ENCODE results near the gene CXXC1. TPM values are rescaled to one million over a fixed set of nuclear protein-coding genes. Genes with fewer than 3 reads are reported as not detected.

Gene CXXC1
- total and polyA plus RNA-seq, 7 donors = 20.0 to 71.6 (median 28.0) TPM

- Histone ChIP-seq H3K9me3 (no peaks in the 10 kb centered on the region), H3K36me3 (ENCODE audit: insufficient read depth in 1 of 2, low read depth in 1 of 2) (peaks cover 7 to 49% of the 10 kb centered on the region in 2 donors), H3K4me1 (peaks cover 4% of the 10 kb centered on the region), H3K27me3 (ENCODE audit: insufficient read depth in 3 of 3, low read length in 2 of 3) (no peaks in the 10 kb centered on the region), H3K4me3 (peak overlapping the region; percentile 66), H3K27ac (peak overlapping the region; percentile 69)
- ATAC-seq (peak; percentile 40 to 75 (median 58)), DNase-seq (peak; percentile 79 to 88)
- intact Hi-C loops (cut with DNase I) = no loop called here
- 28 to 40% (median 37%) methylated on average over 56 of the region's 56 CpGs for WGBS, 3 donors
- TF ChIP-seq, protein P1, sequence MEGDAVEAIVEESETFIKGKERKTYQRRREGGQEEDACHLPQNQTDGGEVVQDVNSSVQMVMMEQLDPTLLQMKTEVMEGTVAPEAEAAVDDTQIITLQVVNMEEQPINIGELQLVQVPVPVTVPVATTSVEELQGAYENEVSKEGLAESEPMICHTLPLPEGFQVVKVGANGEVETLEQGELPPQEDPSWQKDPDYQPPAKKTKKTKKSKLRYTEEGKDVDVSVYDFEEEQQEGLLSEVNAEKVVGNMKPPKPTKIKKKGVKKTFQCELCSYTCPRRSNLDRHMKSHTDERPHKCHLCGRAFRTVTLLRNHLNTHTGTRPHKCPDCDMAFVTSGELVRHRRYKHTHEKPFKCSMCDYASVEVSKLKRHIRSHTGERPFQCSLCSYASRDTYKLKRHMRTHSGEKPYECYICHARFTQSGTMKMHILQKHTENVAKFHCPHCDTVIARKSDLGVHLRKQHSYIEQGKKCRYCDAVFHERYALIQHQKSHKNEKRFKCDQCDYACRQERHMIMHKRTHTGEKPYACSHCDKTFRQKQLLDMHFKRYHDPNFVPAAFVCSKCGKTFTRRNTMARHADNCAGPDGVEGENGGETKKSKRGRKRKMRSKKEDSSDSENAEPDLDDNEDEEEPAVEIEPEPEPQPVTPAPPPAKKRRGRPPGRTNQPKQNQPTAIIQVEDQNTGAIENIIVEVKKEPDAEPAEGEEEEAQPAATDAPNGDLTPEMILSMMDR (IDR thresholded peaks at IDR 0.05) = peak; percentile 63
Observed at GRCh38 chr18:50268022-50268747, 19.3 kb downstream of the CXXC1 start.

DNA sequence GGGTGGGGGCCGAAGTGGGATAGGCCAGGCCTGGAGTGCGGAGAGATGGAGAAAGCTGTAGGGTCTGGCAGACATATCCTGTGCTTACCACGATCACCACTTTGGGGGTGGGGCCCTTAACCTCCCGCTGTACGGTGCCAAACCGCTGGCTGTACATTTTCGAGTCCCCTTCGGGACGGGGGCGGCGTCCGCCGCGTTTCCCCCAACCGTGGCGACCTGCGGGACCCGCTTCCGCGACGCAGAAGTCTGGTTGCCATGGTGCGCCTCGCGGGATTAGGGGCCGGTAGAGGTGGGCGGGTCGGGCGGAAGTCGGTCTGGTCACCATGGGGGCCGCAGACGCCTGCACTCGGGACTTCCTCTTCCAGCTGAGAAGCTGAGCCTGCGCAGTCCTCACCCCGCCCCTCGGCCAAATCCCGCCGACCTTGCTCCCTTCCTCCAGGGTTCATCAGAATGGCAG, 21.2 kb downstream of the CXXC1 start, which contains the start of gene CFAP53:
Gene CFAP53, minus strand, starts transcription at position 248 of the 457 bp plus-strand sequence. Its CDS starts 91 bp downstream, at position 157.
- Histone ChIP-seq H3K4me3 (peak within 1 kb of the TSS; percentile 85), H3K4me1 (peaks cover 4% of the 10 kb centered on the region), H3K9me3 (no peaks in the 10 kb centered on the region), H3K36me3 (ENCODE audit: insufficient read depth in 1 of 2, low read depth in 1 of 2) (peaks cover 1 to 30% of the 10 kb centered on the region in 2 donors), H3K27ac (no peak within 1 kb of the TSS), H3K27me3 (ENCODE audit: insufficient read depth in 3 of 3, low read length in 2 of 3) (no peaks in the 10 kb centered on the region)
- 0 to 2% (median 2%) methylated on average over 34 to 37 of the region's 37 CpGs for WGBS, 3 donors
- intact Hi-C loops (cut with DNase I) = no loop called here
- DNase-seq = peak; percentile 93 to 94
- ATAC-seq = peak; percentile 94 to 97 (median 96)
- TF ChIP-seq, protein P1 (IDR thresholded peaks at IDR 0.05) = no peak

- Histone ChIP-seq H3K4me3 (no peak overlapping the region), H3K9me3 (peaks cover 3% of the 10 kb centered on the region), H3K36me3 (ENCODE audit: insufficient read depth in 1 of 2, low read depth in 1 of 2) (no peaks in the 10 kb centered on the region), H3K27ac (no peak overlapping the region), H3K4me1 (peaks cover 4% of the 10 kb centered on the region), H3K27me3 (ENCODE audit: insufficient read depth in 3 of 3, low read length in 2 of 3) (no peaks in the 10 kb centered on the region)
- DNase-seq (no peak), ATAC-seq (no peak)
- intact Hi-C loops (cut with DNase I) = no loop called here
- TF ChIP-seq, protein P1 (IDR thresholded peaks at IDR 0.05) = no peak
Observed at GRCh38 chr18:50262977-50263376, 24.5 kb downstream of the CXXC1 start.

DNA sequence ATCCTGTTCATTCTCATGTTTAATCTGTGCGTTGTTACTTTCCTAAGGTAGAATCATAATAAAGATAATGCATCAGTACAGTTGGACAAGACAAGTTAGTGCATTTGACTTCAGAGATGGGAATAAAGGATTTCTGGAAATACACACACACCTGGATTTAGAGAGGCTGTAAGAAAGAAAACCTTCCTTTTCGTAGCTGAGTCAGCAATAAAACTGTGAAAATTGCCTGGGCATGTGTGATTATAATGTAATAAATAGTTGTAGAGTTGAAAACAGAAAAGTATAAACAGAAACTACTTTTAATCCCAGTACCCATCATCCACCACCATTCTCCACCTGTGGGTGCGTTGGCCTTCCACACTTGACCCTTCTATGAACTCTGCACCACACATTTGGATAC, 36.6 kb downstream of the CXXC1 start:
- Histone ChIP-seq H3K36me3 (ENCODE audit: insufficient read depth in 1 of 2, low read depth in 1 of 2) (peaks cover 0 to 14% of the 10 kb centered on the region in 2 donors), H3K4me3 (no peak overlapping the region), H3K27me3 (ENCODE audit: insufficient read depth in 3 of 3, low read length in 2 of 3) (no peaks in the 10 kb centered on the region), H3K27ac (no peak overlapping the region), H3K4me1 (no peaks in the 10 kb centered on the region), H3K9me3 (no peaks in the 10 kb centered on the region)
- 82 to 88% (median 83%) methylated on average over 3 of the region's 3 CpGs for WGBS, 3 donors
- TF ChIP-seq, protein P1 (IDR thresholded peaks at IDR 0.05) = no peak
- no peak for DNase-seq
- intact Hi-C loops (cut with DNase I) = no loop called here
- ATAC-seq = no peak
